OCI-LY3 (cell line): Measurements from ENCODE around the gene SALL2.
"Not testable (repeated sequence)": the region's sequence is repeated elsewhere in the genome, so short reads cannot be mapped to it uniquely, and the experiment has no call there.

Experiments used
- H2AFZ ChIP-seq: fragments of 200-600, 300-600 bp; shearing (Covaris generic); 2 replicates; pipeline ENCODE4 v1.6.0; 2014; ENCODE audit warnings: antibody characterized with exemption, low read depth, low read length
- H3K27ac ChIP-seq: fragments of 200-600, 300-600 bp; sonication (generic); 2 replicates; pipeline ENCODE4 v1.5.1; 2014; ENCODE audit warnings: mild to moderate bottlenecking, low read length, moderate library complexity, mixed read lengths
- H3K27me3 ChIP-seq: fragments of 200-600, 300-600 bp; sonication (generic); 2 replicates; pipeline ENCODE4 v1.6.1; 2014; ENCODE audit warnings: low read depth, low read length, mixed read lengths
- H3K36me3 ChIP-seq: fragments of 200-600, 300-600 bp; sonication (generic); replicated peaks from 2 replicates; pipeline ENCODE3; 2014; ENCODE audit warnings: low read depth, low read length, mixed read lengths
- H3K4me1 ChIP-seq: fragments of 300-600, 200-600 bp; sonication (generic); 2 replicates; pipeline ENCODE4 v1.6.1; 2014; ENCODE audit warnings: low read length, mixed read lengths
- H3K4me2 ChIP-seq: fragments of 200-600, 300-600 bp; sonication (generic); 2 replicates; pipeline ENCODE4 v1.6.1; 2014; ENCODE audit warnings: low read length, mixed read lengths
- H3K4me3 ChIP-seq: fragments of 300-600, 200-600 bp; sonication (generic); 2 replicates; pipeline ENCODE4 v1.5.1; 2014; ENCODE audit warnings: antibody characterized with exemption, mild to moderate bottlenecking, low read length, moderate library complexity
- H3K79me2 ChIP-seq: fragments of 300-600, 200-600 bp; shearing (Covaris generic); 2 replicates; pipeline ENCODE4 v1.6.1; 2014; ENCODE audit warnings: mild to moderate bottlenecking, low read length, mixed read lengths
- H3K9ac ChIP-seq: fragments of 300-600, 200-600 bp; shearing (Covaris generic); 2 replicates; pipeline ENCODE4 v1.6.0; 2014; ENCODE audit warnings: mild to moderate bottlenecking, low read length, moderate library complexity
- H3K9me3 ChIP-seq: fragments of 200-600, 300-600 bp; shearing (Covaris generic); 2 replicates; pipeline ENCODE4 v1.6.1; 2014; ENCODE audit warnings: low read length, mixed read lengths; ENCODE audit not compliant: insufficient read depth
- H4K20me1 ChIP-seq: fragments of 200-600, 300-600 bp; sonication (generic); 2 replicates; pipeline ENCODE4 v1.6.1; 2016; ENCODE audit warnings: low read length, mixed read lengths; ENCODE audit not compliant: insufficient read depth
- CTCF ChIP-seq: fragments of 200-600, 300-600 bp; sonication (generic); IDR thresholded peaks from 2 replicates; pipeline ENCODE4 v1.5.1; 2014; ENCODE audit warnings: antibody characterized with exemption, low read length, low read depth
- EZH2phosphoT487 ChIP-seq: fragments of 200-600 bp; shearing (Covaris generic); IDR thresholded peaks from 2 replicates; pipeline ENCODE4 v1.6.1; 2018; ENCODE audit warnings: antibody characterized with exemption, mixed run types, low read depth

SALL2 gene

GRCh38 chr14:21557084-21557901 lies 31.1 kb upstream of the SALL2 start:
- no peak overlapping the region for H3K27ac ChIP-seq

GRCh38 chr14:21556378-21557083 lies 30.4 kb upstream of the SALL2 start:
- no peak overlapping the region for H3K9ac ChIP-seq
- H4K20me1 ChIP-seq, result no peaks in the 10 kb centered on the region
- H3K9me3 ChIP-seq, result no peaks in the 10 kb centered on the region
- peak overlapping the region; percentile 76 for H3K4me2 ChIP-seq
- H3K27ac ChIP-seq, result no peak overlapping the region
- no peak for TF ChIP-seq CTCF
- TF ChIP-seq EZH2phosphoT487, result no peak
- no peaks in the 10 kb centered on the region for H3K4me1 ChIP-seq
- no peak overlapping the region for H3K4me3 ChIP-seq
- peak overlapping the region; percentile 97; the same call in 1 of the 2 replicates for H2AFZ ChIP-seq
- no peaks in the 10 kb centered on the region for H3K79me2 ChIP-seq
- peaks cover 6% of the 10 kb centered on the region; the same call in 1 of the 2 replicates for H3K27me3 ChIP-seq
- H3K36me3 ChIP-seq, result no peaks in the 10 kb centered on the region

More at GRCh38 chr14:21557084-21557901, 31.1 kb upstream of the SALL2 start:
- Histone ChIP-seq H3K9ac (peak overlapping the region; percentile 41), H3K36me3 (no peaks in the 10 kb centered on the region), H3K4me3 (peak overlapping the region; percentile 76), H2AFZ (peak overlapping the region; percentile 97), H3K27me3 (peaks cover 6% of the 10 kb centered on the region; the same call in 1 of the 2 replicates), H4K20me1 (no peaks in the 10 kb centered on the region), H3K4me2 (peak overlapping the region; percentile 76), H3K9me3 (no peaks in the 10 kb centered on the region), H3K4me1 (no peaks in the 10 kb centered on the region), H3K79me2 (no peaks in the 10 kb centered on the region)
- TF ChIP-seq EZH2phosphoT487, result no peak
- peak; percentile 84 for TF ChIP-seq CTCF

DNA sequence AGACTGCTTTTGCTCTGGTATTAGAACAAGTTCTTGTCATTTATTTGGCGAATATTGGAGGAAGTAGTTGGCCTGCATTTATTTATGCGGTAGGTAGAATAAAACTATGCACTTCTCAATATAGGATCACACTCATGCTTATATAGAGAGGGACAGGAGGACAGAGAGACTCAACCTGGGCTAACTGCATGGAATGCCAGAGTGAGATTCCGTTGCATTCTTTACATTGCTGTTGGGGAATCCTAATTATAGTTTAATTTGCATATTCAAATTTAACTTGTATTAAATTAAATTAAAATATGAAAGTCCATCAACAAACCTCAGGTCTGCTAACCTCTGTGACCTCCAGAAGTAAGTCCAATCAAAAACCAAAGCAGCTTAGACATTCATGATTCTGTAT lies 27.1 kb upstream of the SALL2 start:
- Histone ChIP-seq H3K79me2 (no peaks in the 10 kb centered on the region), H3K9ac (no peak overlapping the region), H3K27ac (no peak overlapping the region), H3K4me1 (no peaks in the 10 kb centered on the region), H3K9me3 (no peaks in the 10 kb centered on the region), H4K20me1 (no peaks in the 10 kb centered on the region), H2AFZ (no peak overlapping the region), H3K4me3 (no peak overlapping the region), H3K4me2 (no peak overlapping the region), H3K36me3 (no peaks in the 10 kb centered on the region), H3K27me3 (peaks cover 6% of the 10 kb centered on the region; the same call in 1 of the 2 replicates)
- TF ChIP-seq CTCF, result no peak
- no peak for TF ChIP-seq EZH2phosphoT487

- H3K9ac ChIP-seq, H3K4me1 ChIP-seq, H2AFZ ChIP-seq, H3K36me3 ChIP-seq, H4K20me1 ChIP-seq, H3K79me2 ChIP-seq, H3K9me3 ChIP-seq, H3K27ac ChIP-seq, H3K4me2 ChIP-seq, H3K27me3 ChIP-seq, H3K4me3 ChIP-seq: not testable (repeated sequence)
Measured at GRCh38 chr14:21544588-21544987, 18.4 kb upstream of the SALL2 start.
